Uterus (tissue), 2 donors: ENCODE data around the gene KIAA1549.

Experiments
- CTCF ChIP-seq, 4 experiments: fragments of 200-600 bp in 2 of 4; fragments of 450-650 bp in 2 of 4; sonication (generic) in 2 of 4; IDR thresholded peaks; one replicate each; pipeline ENCODE4 v1.5.1; 2016 to 2019; ENCODE audit warnings: antibody characterized with exemption in 4 of 4, mild to moderate bottlenecking in 2 of 4, moderate library complexity in 1 of 4
- POLR2A ChIP-seq, 2 donors: fragments of 450-650 bp; IDR thresholded peaks; one replicate each; pipeline ENCODE4 v1.6.1; 2016; ENCODE audit warnings: antibody characterized with exemption in 2 of 2, mild to moderate bottlenecking in 1 of 2, moderate library complexity in 1 of 2

- no peak for TF ChIP-seq CTCF (IDR thresholded peaks at IDR 0.05)
- TF ChIP-seq POLR2A (IDR thresholded peaks at IDR 0.05): no peak
Observed at GRCh38 chr7:138898802-138899201, 82.4 kb downstream of the KIAA1549 start.
